HepG2 (cell line): ENCODE results near the gene SUSD3. TPM values are rescaled to one million over a fixed set of nuclear protein-coding genes. Genes with fewer than 3 reads are reported as not detected.

Experiments
- CBX1 ChIP-seq: IDR thresholded peaks from one replicate; pipeline ENCODE4 v1.6.1; 2016; ENCODE audit warnings: antibody characterized with exemption, low read depth
- RNF219 ChIP-seq: sonication (generic); formaldehyde crosslinking; IDR thresholded peaks from 2 replicates; pipeline ENCODE4 v1.5.0; 2020; ENCODE audit warnings: mild to moderate bottlenecking, missing genetic modification reagents
- ZFP91 ChIP-seq: sonication (generic); formaldehyde crosslinking; IDR thresholded peaks from 2 replicates; pipeline ENCODE4 v1.9.0; 2022; ENCODE audit warnings: missing genetic modification reagents, mild to moderate bottlenecking, borderline replicate concordance
- ZNF234 ChIP-seq: sonication (generic); formaldehyde crosslinking; conservative IDR thresholded peaks from 2 replicates; pipeline ENCODE4 v1.5.1; 2020; ENCODE audit warnings: mild to moderate bottlenecking, missing genetic modification reagents
- ZNF569 ChIP-seq: sonication (generic); formaldehyde crosslinking; IDR thresholded peaks from 2 replicates; pipeline ENCODE4 v1.5.0; 2020; ENCODE audit warnings: mild to moderate bottlenecking, missing genetic modification reagents, moderate library complexity, borderline replicate concordance
- polyA plus RNA-seq, 8 experiments: library from polyadenylated mRNA; depleted of rRNA in 3 of 8; stranded (reverse) in 7 of 8; unstranded in 1 of 8; fragments of >200 nt; fragmentation: Illumina TruSeq in 4 of 8; extraction: Trizol in 4 of 8; gene quantifications; 2 replicates each; pipeline versions ENCODE4 v1.2.1 to v1.2.3, GENCODE V29; 2011 to 2016; ENCODE audit warnings: low read depth in 4 of 8, missing spikeins in 1 of 8, mixed read lengths in 1 of 8; ENCODE audit not compliant: insufficient read depth in 1 of 8
- total RNA-seq, 5 experiments: library from RNA; depleted of rRNA; stranded (reverse); fragments of >200 nt; fragmentation: Illumina TruSeq; extraction: Trizol; gene quantifications; 2 replicates each; pipeline ENCODE4 v1.2.3, GENCODE V29; 2016; ENCODE audit warnings: low read depth in 1 of 5
- TF ChIP-seq, protein P1 (sequence below): sonication (generic); formaldehyde crosslinking; IDR thresholded peaks from 2 replicates; pipeline ENCODE4 v1.4.0; 2020; ENCODE audit warnings: missing genetic modification reagents, borderline replicate concordance
- TF ChIP-seq, protein P2 (sequence below): sonication (generic); formaldehyde crosslinking; IDR thresholded peaks from 2 replicates; pipeline ENCODE4 v1.8.1; 2023; ENCODE audit warnings: mild to moderate bottlenecking, missing genetic modification reagents

The SUSD3 gene
- total and polyA plus RNA-seq, 2 of the 13 experiments (the other 11 are each of a cell fraction or from before 2014, with no cell fraction given), result 7.0 to 9.1 TPM

GRCh38 chr9:93059715-93060578, 1.4 kb downstream of the SUSD3 start (continued):
- TF ChIP-seq RNF219 (CRISPR knock-in tag) (no peak), ZFP91 (peak; percentile 2; the same call in 1 of the 2 replicates), CBX1 (no peak), ZNF234 (CRISPR knock-in tag) (no peak), ZNF569 (CRISPR knock-in tag) (no peak)
- TF ChIP-seq, protein P1, sequence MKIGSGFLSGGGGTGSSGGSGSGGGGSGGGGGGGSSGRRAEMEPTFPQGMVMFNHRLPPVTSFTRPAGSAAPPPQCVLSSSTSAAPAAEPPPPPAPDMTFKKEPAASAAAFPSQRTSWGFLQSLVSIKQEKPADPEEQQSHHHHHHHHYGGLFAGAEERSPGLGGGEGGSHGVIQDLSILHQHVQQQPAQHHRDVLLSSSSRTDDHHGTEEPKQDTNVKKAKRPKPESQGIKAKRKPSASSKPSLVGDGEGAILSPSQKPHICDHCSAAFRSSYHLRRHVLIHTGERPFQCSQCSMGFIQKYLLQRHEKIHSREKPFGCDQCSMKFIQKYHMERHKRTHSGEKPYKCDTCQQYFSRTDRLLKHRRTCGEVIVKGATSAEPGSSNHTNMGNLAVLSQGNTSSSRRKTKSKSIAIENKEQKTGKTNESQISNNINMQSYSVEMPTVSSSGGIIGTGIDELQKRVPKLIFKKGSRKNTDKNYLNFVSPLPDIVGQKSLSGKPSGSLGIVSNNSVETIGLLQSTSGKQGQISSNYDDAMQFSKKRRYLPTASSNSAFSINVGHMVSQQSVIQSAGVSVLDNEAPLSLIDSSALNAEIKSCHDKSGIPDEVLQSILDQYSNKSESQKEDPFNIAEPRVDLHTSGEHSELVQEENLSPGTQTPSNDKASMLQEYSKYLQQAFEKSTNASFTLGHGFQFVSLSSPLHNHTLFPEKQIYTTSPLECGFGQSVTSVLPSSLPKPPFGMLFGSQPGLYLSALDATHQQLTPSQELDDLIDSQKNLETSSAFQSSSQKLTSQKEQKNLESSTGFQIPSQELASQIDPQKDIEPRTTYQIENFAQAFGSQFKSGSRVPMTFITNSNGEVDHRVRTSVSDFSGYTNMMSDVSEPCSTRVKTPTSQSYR (CRISPR knock-in tag), result no peak
- TF ChIP-seq, protein P2, sequence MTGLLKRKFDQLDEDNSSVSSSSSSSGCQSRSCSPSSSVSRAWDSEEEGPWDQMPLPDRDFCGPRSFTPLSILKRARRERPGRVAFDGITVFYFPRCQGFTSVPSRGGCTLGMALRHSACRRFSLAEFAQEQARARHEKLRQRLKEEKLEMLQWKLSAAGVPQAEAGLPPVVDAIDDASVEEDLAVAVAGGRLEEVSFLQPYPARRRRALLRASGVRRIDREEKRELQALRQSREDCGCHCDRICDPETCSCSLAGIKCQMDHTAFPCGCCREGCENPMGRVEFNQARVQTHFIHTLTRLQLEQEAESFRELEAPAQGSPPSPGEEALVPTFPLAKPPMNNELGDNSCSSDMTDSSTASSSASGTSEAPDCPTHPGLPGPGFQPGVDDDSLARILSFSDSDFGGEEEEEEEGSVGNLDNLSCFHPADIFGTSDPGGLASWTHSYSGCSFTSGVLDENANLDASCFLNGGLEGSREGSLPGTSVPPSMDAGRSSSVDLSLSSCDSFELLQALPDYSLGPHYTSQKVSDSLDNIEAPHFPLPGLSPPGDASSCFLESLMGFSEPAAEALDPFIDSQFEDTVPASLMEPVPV, result no peak
